GM19467 (cell line): ENCODE measurements around the gene CWF19L2.
"Not testable (repeated sequence)": the region's sequence is repeated elsewhere in the genome, so short reads cannot be mapped to it uniquely, and the experiment has no call there.

Experiments
- ATAC-seq: cut with Tn5 transposase; IDR thresholded peaks from one replicate; pipeline ENCODE4 v1.9.1; 2021; ENCODE audit warnings: mild to moderate bottlenecking, moderate library complexity; ENCODE audit not compliant: unreplicated experiment

CWF19L2 gene

GRCh38 chr11:107439586-107440167 is 17.9 kb downstream of the CWF19L2 start:
- ATAC-seq, result no peak

DNA sequence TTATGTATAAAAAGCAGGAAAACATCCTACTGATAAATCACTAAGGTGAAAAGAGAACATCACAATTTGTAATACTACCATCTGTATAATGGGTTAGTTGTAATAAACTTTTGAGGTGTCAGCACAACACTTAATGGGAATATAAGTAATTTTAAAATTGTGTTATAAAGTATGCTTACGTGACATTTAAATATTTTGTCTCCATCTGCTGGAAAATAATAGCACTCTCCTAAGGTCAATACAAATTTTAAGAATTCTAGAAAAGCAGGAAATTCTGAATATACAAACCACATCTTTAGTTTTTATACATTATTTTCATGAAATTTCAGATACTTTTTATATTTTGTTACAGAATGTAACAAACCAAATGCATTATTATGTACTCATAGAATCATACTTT is 19.5 kb downstream of the CWF19L2 start:
- no peak for ATAC-seq

- no peak for ATAC-seq
These were observed 27.1 kb downstream of the CWF19L2 start for GRCh38 chr11:107430525-107430924.

DNA sequence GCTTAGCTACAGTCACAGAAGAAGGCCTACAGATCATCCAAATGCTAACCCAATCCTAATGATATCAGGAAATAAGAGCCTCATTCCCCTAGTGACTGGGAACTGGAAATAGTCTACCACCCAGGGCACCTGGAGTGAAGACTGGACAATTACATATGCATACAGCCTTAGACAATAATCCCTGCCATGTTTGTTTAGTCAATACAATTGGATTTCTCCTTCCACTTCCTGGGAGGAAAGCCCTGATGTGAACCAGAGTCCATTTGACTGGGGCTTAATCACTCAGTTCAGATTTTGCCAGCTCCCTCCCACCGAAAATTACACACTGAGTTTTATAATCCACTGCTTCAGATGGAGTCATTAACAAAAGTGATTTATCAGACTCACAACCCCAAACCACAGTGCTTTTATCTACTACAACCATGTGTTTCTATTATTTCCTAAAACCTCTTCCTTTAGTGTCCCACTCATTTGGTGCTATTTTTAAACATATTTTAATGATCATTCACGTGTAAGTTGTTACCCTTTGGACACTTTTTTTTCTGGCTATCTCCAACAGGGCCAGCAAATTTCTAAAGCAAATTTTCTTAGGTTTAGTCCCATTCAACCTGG is 29.9 kb downstream of the CWF19L2 start:
- ATAC-seq, result no peak

GRCh38 chr11:107413352-107413751 is 44.3 kb downstream of the CWF19L2 start:
- ATAC-seq, result no peak

GRCh38 chr11:107408762-107409211 is 48.8 kb downstream of the CWF19L2 start:
- no peak for ATAC-seq

GRCh38 chr11:107405260-107405659 is 52.4 kb downstream of the CWF19L2 start:
- ATAC-seq, result no peak

- ATAC-seq, result not testable (repeated sequence)
These were observed 56.5 kb downstream of the CWF19L2 start for GRCh38 chr11:107401131-107401530.

DNA sequence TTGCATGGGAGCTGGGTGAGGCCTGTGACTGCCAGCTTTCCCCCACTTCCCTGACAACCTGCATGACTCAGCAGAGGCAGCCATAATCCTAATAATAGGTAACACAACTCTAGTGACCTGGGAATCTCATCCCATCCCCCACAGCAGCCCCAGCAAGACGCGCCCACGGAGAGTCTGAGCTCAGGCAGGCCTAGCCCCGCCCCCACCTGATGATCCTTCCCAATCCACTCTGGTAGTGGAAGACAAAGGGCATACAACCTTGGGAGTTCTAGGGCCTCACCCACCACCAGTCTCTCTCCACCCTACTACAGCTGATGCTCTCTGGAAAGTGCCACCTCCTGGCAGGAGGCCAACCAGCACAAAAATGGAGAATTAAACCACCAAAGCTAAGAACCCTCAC is 60.3 kb downstream of the CWF19L2 start:
- ATAC-seq, result no peak

- ATAC-seq, result no peak
These were observed 65.0 kb downstream of the CWF19L2 start for GRCh38 chr11:107392611-107393010.

GRCh38 chr11:107390701-107391100 is 66.9 kb downstream of the CWF19L2 start:
- not testable (repeated sequence) for ATAC-seq

GRCh38 chr11:107387666-107388065 is 70.0 kb downstream of the CWF19L2 start:
- ATAC-seq, result no peak

- no peak for ATAC-seq
These were observed 72.2 kb downstream of the CWF19L2 start for GRCh38 chr11:107385361-107385981.

GRCh38 chr11:107384144-107384852 is 73.3 kb downstream of the CWF19L2 start:
- ATAC-seq, result no peak

DNA sequence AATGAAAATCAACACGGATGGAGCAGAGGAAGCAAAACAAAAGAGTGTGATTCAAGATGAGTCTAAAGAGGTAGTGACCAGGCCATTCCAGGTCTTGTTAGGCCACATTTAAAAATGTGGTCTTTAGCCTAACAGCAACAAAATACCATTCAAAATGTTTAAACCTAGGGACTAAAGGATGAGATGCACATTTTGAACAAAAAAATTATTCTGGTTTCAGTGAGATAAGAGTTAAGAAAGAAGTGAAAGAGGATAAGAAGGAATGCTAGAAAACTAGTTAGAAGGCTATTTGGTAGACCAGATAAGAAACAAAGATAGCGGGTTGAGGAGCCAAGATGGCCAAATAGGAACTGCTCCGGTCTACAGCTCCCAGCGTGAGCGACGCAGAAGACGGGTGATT is 85.2 kb downstream of the CWF19L2 start:
- no peak for ATAC-seq

DNA sequence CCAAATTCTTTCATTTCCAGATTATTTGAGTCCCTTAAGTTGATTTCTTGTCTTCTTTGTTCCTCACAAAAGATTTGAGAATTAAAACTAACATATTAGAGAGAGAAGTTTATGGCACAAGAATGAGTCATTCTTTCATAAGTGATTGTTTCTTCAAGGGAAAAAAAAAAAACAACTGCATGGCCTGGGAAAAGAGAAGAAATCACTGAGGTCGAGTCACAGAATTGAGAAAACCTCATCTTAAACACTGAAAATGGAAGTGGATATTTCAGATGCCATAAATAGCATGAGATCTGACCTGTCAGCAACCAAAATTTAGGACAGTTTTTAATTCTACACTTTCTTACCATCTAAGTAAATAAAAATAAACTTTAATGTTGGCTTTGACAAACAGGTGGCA is 87.2 kb downstream of the CWF19L2 start:
- no peak for ATAC-seq

DNA sequence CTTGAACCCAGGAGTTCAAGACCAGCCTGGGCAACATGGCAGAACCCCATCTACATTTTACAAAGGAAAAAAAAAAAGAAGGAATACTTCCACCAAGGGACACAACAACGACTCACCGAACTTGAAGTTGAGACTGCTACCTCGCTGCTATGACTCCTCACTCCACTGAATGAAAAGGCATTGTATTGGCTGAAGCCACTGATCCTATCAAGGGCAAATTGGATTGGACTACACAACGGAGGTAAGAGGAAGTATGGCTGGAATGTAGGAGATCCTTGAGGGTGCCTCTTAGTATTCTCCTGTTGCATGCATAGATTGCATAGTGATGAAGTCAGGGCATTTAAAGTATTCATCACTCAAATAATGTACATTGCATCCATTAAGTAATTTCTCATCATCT is 97.9 kb downstream of the CWF19L2 start:
- no peak for ATAC-seq

- no peak for ATAC-seq
These were observed 99.7 kb downstream of the CWF19L2 start for GRCh38 chr11:107357877-107358276.

DNA sequence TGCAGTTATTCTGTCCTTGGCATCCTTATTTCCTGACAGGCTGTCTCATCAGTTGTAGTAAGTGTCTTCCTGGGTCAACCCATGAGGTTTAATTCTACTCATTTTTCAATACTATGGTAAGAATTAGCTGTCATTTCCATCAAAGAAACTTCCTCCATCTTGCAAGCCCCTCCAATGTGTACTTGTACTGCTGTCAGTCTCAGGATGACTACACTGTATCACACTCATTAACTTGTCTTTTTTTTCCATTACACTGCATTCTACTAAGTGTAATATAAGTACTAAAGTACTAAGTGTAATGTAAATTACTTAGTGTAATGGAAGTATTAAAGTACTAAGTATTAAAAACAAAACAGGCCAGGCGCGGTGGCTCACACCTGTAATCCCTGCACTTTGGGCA is 102.8 kb downstream of the CWF19L2 start:
- no peak for ATAC-seq

- ATAC-seq, result peak; percentile 66
These were observed 119.7 kb downstream of the CWF19L2 start for GRCh38 chr11:107337917-107338316.

GRCh38 chr11:107331728-107332127 is 125.9 kb downstream of the CWF19L2 start:
- no peak for ATAC-seq

DNA sequence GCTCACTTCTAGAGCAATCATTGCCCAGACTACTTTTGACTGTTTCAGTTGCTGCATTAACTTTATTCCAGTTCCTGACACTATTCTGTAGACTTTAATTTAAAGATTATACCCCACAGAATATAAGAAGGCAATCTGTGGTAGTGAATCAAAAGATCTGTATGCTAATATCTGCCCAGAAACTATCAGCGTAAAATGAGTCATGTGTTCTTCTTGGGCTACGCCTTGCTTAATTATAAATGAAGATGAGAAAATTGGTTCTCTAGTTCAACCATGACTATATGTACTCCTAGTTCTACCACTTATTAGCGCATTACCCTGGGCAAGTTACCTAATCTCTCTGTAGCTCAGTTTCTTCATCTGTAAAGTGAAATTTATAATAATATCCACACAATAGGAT is 128.5 kb downstream of the CWF19L2 start:
- no peak for ATAC-seq
